ENCODE results near the gene RAD51.

The RAD51 gene

GRCh38 chr15:40714144-40714543, 19.2 kb downstream of the RAD51 start:
- no peak for ATAC-seq
- TF ChIP-seq PATZ1 (CRISPR knock-in tag; IDR thresholded peaks at IDR 0.05; ENCODE audit: borderline replicate concordance) (no peak), ZC3H10 (CRISPR knock-in tag; IDR thresholded peaks at IDR 0.05) (no peak)

GRCh38 chr15:40716165-40716564, 21.2 kb downstream of the RAD51 start:
- ATAC-seq: no peak
- no peak for TF ChIP-seq BACH2 (CRISPR knock-in tag; IDR thresholded peaks at IDR 0.05; ENCODE audit: borderline replicate concordance)
- TF ChIP-seq ZFP3 (CRISPR knock-in tag; IDR thresholded peaks at IDR 0.05): no peak
- TF ChIP-seq ARNTL (CRISPR knock-in tag; IDR thresholded peaks at IDR 0.05; ENCODE audit: borderline replicate concordance, low read depth): no peak
- no peak for TF ChIP-seq PATZ1 (CRISPR knock-in tag; IDR thresholded peaks at IDR 0.05; ENCODE audit: borderline replicate concordance)
- TF ChIP-seq TSHZ2 (CRISPR knock-in tag; IDR thresholded peaks at IDR 0.05): no peak
- TF ChIP-seq CREB5 (CRISPR knock-in tag; IDR thresholded peaks at IDR 0.05; ENCODE audit: low read depth): no peak
- no peak for TF ChIP-seq CSRNP3 (CRISPR knock-in tag; IDR thresholded peaks at IDR 0.05)
- TF ChIP-seq POU6F1 (CRISPR knock-in tag; IDR thresholded peaks at IDR 0.05; ENCODE audit: borderline replicate concordance, low read depth): no peak
- TF ChIP-seq CSDC2 (CRISPR knock-in tag; IDR thresholded peaks at IDR 0.05): no peak
- no peak for TF ChIP-seq ISL1 (CRISPR knock-in tag; IDR thresholded peaks at IDR 0.05)
- no peak for TF ChIP-seq ZC3H10 (CRISPR knock-in tag; IDR thresholded peaks at IDR 0.05)
- no peak for TF ChIP-seq PPARA (CRISPR knock-in tag; IDR thresholded peaks at IDR 0.05; ENCODE audit: borderline replicate concordance)
- no peak for TF ChIP-seq SNAI2 (CRISPR knock-in tag; IDR thresholded peaks at IDR 0.05)
- TF ChIP-seq OSR1 (CRISPR knock-in tag; IDR thresholded peaks at IDR 0.05): no peak
- no peak for TF ChIP-seq TOX (CRISPR knock-in tag; IDR thresholded peaks at IDR 0.05; ENCODE audit: borderline replicate concordance)
- no peak for TF ChIP-seq RARB (CRISPR knock-in tag; IDR thresholded peaks at IDR 0.05)
- no peak for TF ChIP-seq ZNF565 (CRISPR knock-in tag; conservative IDR thresholded peaks at IDR 0.05; ENCODE audit: low read depth)
- TF ChIP-seq ZNF8 (CRISPR knock-in tag; IDR thresholded peaks at IDR 0.05): no peak

GRCh38 chr15:40721701-40722100, 26.7 kb downstream of the RAD51 start:
- ATAC-seq: no peak

More at GRCh38 chr15:40721701-40722100, 26.7 kb downstream of the RAD51 start:
- TF ChIP-seq ESRRG (CRISPR knock-in tag; IDR thresholded peaks at IDR 0.05) (no peak), PATZ1 (CRISPR knock-in tag; IDR thresholded peaks at IDR 0.05; ENCODE audit: borderline replicate concordance) (no peak), POU6F1 (CRISPR knock-in tag; IDR thresholded peaks at IDR 0.05; ENCODE audit: borderline replicate concordance, low read depth) (no peak), ZFP30 (CRISPR knock-in tag; IDR thresholded peaks at IDR 0.05) (no peak)

Data from SK-N-SH treated with all-trans-retinoic acid at 6 μM for 48 hours (cell line).